NCI-H2081 treated with DMSO at 0.1 percent for 48 hours (cell line): ENCODE data around the gene SPIRE2.
"Not testable (repeated sequence)": the region's sequence is repeated elsewhere in the genome, so short reads cannot be mapped to it uniquely, and the experiment has no call there.

Source experiments
- DNase-seq: peaks from one replicate; lab custom pipeline; 2025; lab: John Stamatoyannopoulos, UW

Gene SPIRE2

DNA sequence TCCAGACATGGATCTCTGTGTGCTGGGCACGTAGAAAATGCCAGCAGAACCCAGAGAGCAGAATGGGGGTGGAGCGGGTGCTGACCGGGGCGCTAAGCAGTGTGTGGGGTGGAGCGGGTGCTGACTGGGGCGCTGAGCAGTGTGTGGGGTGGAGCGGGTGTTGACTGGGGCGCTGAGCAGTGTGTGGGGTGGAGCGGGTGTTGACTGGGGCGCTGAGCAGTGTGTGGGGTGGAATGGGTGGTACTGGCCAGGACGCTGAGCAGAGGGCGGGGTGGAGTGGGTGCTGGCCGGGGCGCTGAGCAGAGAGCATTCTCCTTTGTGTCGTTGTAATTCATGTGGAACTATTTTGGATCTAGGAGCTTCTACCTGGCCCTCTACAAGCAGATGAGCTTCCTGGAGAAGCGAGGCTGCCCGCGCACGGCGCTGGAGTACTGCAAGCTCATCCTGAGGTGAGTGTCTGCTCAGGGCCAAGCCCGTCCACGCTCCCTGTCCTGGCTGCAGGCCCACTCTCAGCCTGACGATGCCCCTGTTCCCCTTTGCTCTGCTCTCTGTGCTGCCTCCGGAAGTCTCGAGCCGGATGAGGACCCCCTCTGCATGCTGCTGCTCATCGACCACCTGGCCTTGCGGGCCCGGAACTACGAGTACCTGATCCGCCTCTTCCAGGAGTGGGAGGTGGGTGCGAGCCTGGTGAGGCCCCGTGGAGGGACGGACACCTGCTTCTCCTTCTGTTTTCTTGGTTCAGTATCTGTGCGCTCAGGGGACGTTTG is 70.1 kb downstream of the SPIRE2 start:
- no peak for DNase-seq

DNA sequence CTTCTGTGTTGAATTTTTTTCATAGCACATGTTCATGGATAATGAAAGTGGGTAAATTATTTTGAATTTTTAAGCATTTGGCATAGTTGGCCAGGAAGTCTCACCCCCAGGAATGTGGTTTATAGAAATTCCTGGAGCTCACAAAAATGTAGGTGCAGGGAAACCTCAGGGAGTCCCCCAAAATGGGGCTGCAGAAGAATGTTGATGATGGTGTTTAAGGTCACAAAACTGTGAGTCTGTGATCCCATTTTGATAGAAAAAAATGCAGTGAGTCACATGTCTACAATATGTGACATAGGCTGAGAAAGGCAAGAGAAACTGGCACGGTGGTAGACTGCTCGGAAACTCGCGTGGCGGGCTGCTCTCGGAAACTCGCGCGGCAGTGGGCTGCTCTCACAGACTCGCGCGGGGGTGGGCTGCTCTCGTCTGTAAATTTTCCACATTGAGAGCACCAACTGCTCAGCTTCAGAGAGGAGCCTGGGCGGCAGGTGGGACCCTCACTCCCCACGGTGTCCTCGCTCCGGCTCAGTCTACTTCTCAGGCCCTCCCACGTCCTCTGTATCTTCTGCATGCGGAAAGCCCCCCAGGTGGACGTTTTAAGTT is 71.7 kb downstream of the SPIRE2 start:
- no peak for DNase-seq

DNA sequence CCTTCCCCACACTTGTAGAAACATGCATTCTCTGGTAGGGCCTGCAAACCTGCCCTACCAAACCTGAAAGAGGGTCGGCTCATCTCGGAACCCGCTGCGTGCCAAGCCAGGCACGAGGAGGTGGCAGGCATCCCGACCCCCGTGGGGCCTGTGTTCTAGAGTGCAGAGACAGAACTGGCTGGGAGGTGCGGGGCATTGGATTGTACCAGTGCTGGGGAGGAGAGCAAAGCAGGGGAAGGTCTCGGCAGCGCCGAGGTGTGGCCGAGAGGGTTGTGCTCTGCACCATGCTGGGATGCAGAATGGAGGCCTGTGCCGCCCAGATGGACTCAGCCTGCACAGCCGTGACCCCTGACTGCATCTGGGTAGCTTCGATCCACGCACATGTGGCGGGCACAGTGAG is 72.6 kb downstream of the SPIRE2 start:
- DNase-seq = no peak

DNA sequence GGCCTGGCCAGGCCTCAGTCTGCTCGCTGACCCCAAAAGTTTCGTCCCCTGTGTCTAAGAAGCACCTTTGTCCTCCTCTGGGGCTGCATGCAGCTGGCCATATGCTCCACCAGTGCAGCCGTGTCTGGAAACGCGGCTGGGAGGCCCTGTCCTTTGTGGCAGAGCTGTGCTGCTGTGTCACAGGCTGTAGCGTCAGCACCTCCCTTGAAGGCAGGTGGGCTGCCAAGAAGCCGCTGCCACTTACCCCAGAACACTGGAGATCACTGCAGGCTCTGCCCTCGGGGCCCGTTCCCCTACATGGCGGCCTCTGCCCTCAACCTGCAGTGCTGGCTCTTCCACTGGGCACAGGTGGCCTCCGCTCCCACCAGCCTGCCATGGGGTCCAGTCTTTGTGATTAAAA is 74.7 kb downstream of the SPIRE2 start:
- DNase-seq = no peak

DNA sequence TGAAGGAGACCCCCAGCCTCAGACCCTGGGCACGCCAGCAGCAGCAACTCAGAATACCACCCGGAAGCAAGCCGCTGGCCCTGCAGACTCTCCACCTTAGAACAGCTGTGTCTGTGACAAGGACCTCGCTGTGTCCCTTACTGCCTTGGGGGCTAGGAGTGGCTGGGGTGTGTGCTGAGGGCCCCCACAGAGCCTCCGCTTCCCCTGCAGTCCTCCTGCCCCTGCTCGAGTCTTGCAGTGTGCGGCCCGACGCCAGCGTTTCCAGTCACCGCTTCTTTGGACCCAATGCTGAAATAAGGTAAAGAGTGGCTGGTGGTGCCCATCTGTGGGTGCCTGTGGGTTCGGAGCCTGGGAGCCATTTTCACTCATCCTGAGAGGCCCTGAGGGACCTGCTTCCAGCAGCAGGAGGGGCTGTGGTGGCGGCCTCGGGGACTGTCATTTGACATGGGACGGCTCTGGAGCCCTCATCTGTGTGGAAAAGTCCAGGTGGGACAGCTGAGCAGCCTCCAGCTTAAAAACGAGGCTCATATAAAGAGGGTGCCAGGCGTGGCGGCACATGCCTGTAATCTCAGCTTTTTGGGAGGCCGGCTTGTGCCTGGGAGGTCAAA is 75.7 kb downstream of the SPIRE2 start:
- DNase-seq = no peak

DNA sequence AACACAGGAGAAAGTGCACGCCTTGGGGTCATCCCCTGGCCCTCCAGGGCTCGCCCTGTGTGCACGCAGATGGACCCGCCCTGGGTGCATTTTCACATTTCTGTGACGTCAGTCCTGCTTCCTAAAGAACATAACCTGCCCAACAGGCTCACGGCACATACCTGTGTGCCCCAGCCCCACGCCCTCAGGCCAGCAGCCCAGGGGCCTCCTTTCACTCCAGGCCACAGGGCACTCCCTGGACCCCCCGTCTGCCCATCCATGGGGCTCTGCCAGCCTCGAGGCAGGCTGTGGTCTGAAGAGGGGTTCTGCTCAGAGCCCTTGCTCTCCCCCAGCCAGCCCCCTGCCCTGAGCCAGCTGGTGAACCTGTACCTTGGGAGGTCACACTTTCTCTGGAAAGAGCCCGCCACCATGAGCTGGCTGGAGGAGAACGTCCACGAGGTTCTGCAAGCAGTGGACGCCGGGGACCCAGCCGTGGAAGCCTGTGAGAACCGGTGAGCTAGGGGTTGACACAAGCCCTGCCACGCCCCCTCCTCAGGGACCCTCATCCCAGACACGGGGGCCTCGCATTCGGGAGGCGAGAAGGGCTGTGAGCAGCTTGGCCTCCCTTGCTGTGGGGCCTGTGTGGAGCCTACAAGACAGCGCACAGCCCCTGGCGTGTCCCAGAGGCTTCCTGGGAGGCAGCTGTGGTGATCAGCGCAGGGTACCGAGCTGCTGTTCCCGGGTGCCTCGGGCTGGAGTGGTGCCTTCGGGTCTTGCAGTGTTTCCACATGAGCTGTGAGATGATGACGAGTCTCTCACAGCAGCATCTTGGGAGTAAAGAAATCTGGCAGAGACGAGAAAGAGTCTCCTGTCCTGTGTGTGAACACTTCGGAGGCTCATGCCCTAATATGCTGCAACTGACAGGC is 76.6 kb downstream of the SPIRE2 start:
- DNase-seq = no peak

DNA sequence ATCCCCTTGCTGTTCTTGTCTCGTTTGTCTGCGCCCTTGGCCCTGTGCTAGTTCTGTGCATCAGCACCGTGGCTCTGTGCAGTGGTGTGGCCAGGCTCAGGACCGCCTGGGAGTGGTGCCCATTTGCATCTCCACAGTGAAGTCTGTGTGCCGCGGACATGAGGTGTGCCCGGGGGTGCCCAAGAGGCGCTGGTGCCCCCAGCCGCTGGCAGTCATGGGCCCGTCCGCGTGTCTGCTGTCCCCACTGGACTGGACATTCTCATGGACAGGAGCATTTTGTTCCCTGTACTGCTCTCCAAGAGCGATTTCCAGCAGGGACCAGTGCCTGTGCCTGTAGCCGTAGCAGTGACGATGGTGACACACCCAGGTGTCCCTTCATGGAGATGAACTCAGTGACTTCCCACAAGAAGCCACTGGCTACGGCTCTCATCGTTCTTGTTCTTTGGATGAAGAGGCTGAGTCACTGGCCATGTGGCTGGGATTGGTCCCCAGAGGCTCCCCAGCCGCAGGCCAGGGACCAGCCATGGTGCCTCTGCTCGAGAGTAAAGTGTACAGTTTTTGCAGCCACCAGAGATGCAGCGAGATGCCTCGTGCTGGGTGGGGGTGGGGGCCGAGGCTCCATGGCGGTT is 77.3 kb downstream of the SPIRE2 start:
- DNase-seq = no peak

DNA sequence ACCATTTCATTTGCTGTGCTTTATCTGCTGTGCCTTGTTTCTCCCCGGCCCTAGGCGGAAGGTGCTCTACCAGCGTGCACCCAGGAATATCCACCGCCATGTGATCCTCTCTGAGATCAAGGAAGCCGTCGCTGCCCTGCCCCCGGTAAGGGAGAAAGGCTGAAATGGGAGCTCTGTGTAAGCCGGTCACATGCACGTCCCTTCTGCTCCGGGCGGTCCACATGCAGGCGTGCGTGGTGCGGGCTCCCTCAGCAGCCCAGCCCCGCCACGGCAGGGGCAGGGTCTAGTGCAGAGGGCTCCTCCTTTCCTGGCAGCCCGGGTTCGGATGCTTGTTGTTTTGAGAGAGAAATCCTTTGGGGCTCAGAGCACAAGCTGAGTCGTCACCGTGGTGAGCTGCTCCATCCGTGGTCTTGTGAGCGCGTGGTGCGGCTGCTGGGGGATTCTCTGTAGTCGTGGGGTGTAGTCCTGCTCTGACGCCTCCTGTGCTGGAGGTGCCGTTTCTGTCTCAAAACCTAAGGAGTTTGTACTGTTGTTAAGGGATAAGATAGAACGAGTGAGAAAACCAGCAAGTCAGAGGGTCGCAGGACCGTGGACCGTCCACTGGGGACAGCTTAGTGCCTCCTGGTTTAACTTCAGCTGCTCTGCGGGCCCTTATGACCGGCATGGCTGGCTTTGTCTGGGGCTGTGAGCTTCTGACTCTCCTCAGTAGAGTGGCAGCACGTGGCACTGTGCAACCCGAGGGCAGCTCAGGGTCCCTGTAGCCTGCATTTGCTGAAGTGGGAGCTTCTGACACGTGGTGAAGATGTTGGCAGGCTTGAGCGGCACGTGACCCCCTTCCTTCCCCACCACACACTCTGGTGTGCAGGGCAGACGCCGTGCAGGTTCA is 78.1 kb downstream of the SPIRE2 start:
- DNase-seq = no peak

DNA sequence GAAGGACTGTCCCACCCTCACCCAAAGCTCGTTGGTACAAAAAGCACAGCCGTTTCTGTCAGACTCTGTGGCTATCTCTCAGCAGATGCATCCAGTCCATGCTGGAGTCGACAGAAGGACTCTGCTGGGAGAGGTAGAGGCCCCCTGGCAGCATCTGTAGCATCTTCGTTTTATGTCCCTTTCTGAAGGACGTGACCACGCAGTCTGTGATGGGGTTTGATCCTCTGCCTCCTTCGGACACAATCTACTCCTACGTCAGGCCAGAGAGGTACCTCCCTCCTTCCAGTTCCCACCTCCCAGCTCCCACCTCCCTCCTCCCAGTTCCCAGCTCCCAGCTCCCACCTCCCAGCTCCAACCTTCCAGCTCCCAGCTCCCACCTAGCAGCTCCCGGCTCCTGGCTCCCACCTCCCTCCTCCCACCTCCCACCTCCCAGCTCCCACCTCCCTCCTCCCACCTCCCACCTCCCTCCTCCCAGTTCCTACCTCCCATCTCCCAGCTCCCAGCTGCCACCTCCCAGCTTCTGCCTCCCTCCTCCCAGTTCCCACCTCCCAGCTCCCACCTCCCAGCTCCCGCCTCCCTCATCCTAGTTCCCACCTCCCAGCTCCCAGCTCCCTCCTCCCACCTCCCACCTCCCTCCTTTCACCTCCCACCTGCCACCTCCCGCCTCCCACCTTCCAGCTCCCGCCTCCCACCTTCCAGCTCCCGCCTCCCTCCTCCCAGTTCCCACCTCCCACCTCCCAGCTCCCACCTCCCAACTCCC is 79.0 kb downstream of the SPIRE2 start:
- DNase-seq = no peak

DNA sequence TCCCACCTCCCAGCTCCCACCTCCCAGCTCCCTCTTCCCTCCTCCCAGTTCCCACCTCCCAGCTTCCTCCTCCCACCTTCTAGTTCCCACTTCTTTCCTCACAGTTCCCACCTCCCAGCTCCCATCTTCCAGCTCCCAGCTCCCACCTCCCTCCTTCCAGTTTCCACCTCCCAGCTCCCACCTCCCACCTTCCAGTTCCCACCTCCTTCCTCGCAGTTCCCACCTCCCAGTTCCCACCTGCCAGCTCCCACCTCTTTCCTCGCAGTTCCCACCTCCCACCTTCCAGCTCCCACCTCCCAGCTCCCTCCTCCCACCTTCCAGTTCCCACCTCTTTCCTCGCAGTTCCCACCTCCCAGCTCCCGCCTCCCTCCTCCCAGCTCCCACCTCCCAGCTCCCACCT is 80.0 kb downstream of the SPIRE2 start:
- no peak for DNase-seq

DNA sequence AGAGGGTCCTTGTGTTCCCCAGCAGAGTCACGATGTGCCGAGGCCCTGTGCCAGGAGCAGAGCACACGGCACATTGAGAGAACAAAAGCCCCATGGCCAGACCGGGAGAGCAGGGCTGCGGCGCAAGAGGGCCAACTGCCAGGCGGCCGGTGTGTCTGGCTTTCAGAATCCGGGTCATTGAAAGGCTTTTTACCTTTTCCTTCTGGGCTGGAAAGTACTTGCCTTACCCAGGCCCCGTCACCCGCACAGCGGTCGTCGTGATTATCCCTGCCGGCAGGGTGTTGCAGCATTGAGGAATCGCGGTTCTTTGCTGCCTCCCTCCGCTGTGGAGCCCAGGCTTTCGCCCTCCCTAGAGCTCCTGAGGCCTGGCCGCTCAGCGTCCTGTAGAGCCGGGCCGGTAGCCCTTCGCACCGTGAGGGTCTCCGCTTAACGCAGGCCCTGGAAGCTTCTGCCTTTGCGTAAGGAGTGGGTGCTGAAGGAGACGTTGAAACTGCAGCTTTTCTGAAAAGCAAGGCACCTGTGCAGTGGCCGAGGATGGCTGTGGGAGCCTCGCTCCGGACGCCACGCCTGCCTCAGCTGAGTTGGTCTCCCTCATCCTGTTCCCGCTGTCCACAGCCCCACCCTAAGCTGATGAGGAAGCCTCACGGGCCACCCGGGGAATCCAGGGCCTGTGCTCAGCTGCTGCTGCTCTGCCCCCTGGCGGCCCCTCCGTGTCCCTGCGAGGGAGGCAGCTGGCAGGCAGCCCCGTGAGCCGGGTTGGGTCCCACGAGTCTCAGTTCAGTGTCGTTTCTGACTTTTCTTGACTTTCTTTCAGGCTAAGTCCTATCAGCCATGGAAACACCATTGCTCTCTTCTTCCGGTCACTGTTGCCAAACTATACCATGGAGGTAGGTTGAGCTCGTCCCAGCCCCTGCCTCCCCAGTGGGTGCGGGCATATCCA is 81.8 kb downstream of the SPIRE2 start:
- DNase-seq = no peak

DNA sequence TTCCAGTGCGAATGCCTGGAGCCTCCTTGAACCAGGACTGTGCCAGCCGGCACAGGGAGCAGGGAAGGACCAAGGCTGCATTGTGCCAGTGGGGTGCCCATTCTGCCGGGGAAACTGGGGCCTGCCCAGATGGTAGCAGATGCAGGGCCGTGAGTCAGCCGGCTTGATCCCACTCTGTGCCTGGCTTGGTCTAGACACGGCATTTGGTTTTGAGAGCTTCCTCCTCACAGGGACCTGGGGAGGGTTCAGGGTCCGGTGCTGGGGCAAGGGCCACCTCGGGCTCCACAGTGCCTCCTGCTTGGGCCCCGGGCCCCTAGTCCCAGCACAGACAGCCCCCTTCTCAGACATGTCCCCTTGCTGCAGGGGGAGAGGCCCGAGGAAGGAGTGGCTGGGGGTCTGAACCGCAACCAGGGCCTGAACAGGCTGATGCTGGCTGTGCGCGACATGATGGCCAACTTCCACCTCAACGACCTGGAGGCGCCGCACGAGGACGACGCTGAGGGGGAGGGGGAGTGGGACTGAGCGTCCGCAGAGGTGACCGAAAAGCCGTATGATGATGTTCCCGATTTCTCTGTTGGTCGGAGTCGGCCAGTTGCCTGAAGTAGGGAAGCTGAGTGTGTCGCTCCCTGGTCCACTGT is 82.6 kb downstream of the SPIRE2 start:
- no peak for DNase-seq

DNA sequence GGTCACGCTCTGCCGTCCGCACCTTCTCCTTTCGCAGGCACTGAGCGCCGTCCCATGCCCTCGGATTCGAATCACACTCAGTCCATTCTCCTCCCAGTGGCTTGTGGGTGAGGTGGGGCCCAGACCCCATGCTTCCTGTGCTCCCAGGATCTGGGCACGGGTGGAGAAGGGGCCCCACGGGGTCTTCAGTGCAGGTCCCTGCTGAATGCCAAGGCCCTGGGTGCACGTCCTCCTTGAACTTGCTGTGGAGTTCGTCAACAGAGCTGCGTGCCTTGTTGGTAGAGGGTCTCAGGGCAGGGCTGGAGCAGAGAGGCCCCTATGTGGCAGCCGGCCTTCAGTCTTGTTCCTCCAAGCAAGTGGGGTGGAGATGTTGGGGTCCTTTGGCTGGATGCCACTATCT is 83.1 kb downstream of the SPIRE2 start:
- DNase-seq = no peak

DNA sequence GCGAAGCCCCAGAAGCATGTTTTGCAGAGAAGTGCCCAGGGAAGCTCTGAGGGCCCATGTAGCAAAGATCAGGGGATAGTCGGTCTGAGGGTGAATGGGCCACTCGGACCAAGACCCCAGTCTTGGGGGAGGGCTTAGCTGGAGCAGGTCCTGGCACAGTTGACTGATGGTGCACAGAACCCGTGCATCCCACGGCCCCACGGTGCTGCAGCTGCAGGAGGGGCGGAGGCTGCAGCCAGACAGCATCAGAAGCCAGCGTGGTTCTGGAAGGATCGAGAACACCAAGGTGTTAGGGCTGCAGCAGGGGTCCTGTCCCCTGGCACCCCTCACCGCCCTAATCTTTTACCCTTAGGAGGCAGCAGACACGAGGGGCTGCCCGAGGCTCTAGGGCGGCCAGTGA is 83.9 kb downstream of the SPIRE2 start:
- no peak for DNase-seq

DNA sequence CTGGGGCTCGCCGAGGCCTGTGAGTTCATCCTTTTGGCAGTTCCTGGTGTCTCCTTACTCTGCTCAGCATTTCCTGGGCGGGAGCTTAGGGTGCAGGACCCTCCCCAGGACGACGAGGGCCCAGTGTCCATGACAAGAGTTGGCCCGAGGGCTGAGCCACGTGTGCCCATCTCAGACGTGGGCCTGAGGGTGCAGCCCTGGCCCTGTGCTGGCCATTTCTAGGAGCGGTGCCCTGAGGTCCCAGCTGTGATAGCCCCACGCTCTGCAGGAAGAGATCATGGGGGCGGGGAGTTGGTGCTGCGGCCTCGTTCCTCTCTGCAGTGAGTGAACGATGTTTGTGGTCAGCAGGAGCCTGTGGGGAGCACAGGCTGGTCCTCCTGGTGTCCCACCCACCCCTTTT is 84.4 kb downstream of the SPIRE2 start:
- DNase-seq = no peak

DNA sequence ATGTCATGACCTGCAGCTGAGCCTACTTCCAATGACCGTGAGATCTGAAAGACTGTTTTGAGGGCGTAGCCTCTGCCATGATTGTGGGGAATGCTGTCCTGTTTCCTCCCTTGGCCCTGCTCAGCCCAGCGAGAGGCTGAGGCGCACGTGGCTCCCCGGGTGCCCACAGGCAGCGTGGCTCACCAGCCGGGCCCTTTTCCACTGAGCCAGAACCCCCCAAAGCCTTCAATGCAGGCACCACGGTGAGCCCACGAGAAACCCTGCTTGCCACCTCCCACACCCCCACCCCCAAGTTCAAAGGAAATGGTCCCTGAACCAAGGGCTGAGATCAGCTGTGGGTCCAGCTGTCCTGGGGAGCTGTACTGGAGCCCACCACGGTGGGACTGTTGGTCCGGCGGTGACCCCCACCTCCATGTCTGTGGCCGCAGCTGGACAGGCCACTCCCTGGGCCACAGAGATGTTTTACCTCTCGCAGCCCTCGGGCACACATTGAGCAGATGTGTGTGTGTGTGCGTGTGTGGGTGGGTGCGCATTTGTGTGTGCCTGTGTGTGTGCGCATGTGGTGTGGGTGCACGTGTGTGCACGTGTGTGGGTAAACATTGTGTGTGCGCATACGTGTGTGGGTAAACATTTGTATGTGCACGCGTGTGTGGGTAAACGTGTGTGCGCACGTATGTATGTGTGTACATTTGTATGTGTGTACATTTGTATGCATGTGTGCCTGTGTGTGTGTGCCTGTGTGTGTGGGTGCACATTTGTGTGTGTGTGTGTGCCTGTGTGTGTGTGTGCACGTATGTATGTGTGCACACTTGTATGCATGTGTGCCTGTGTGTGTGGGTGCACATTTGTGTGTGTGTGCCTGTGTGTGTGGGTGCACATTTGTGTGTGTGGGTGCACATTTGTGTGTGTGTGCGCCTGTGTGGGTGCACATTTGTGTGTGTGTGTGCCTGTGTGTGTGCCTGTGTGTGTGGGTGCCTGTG is 85.4 kb downstream of the SPIRE2 start:
- DNase-seq = no peak

DNA sequence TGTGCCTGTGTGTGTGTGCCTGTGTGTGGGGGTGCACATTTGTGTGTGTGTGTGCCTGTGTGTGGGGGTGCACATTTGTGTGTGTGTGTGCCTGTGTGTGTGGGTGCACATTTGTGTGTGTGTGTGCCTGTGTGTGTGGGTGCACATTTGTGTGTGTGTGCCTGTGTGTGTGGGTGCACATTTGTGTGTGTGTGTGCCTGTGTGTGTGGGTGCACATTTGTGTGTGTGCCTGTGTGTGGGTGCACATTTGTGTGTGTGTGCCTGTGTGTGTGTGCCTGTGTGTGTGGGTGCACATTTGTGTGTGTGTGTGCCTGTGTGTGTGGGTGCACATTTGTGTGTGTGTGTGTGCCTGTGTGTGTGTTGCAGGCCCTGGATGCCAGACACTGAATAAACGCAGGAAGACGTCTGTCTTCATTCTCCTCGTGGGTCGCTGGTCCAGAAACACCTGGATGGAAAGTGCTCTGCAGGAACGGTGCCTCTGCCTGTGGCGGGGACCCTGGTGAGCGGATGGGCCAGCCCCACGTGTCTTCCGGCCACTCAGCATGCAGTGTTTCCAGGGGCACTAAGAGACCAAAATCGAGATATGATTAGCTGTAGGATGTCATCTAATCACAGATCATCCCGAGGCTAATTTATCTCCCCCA is 86.5 kb downstream of the SPIRE2 start:
- not testable (repeated sequence) for DNase-seq
